Kidney glomerular epithelial cell (primary cell): ENCODE results near the gene MT1B.

Experiments
- DNase-seq: peaks from one replicate; lab custom pipeline; 2025; lab: John Stamatoyannopoulos, UW

MT1B gene

GRCh38 chr16:56651586-56651985 lies at the start of gene MT1B:
Gene MT1B (plus strand): TSS chr16:56651886. CDS start chr16:56651954, 68 bp downstream.
- DNase-seq = no peak

- DNase-seq = peak; percentile 26
These were observed 48.1 kb upstream of the MT1B start for GRCh38 chr16:56603589-56603988.

- DNase-seq = no peak
These were observed 46.7 kb upstream of the MT1B start for GRCh38 chr16:56604966-56605365.

GRCh38 chr16:56605475-56605874 lies 46.2 kb upstream of the MT1B start:
- no peak for DNase-seq

- peak; percentile 50 for DNase-seq
These were observed 45.6 kb upstream of the MT1B start for GRCh38 chr16:56606071-56606475.

GRCh38 chr16:56606476-56607108 lies 45.1 kb upstream of the MT1B start:
- peak; percentile 80 for DNase-seq

- DNase-seq = peak; percentile 94
These were observed 44.5 kb upstream of the MT1B start for GRCh38 chr16:56607109-56607618.

- peak; percentile 53 for DNase-seq
These were observed 44.0 kb upstream of the MT1B start for GRCh38 chr16:56607675-56608042.

- DNase-seq = peak; percentile 97
These were observed 43.4 kb upstream of the MT1B start, which contains the start of gene MT2A for GRCh38 chr16:56608043-56608875. Gene MT2A (plus strand): TSS chr16:56608584. CDS start chr16:56608656, 72 bp downstream.

- no peak for DNase-seq
These were observed 42.7 kb upstream of the MT1B start for GRCh38 chr16:56608876-56609462.

- DNase-seq = no peak
These were observed 42.2 kb upstream of the MT1B start for GRCh38 chr16:56609463-56609921.

GRCh38 chr16:56610017-56610608 lies 41.6 kb upstream of the MT1B start:
- DNase-seq = peak; percentile 61

GRCh38 chr16:56610609-56611111 lies 41.0 kb upstream of the MT1B start:
- DNase-seq = no peak

- peak; percentile 16 for DNase-seq
These were observed 40.3 kb upstream of the MT1B start for GRCh38 chr16:56611281-56611833.

- peak; percentile 6 for DNase-seq
These were observed 38.0 kb upstream of the MT1B start for GRCh38 chr16:56613706-56614105.

GRCh38 chr16:56614549-56614991 lies 37.1 kb upstream of the MT1B start:
- peak; percentile 98 for DNase-seq

GRCh38 chr16:56615353-56615752 lies 36.3 kb upstream of the MT1B start:
- peak; percentile 30 for DNase-seq

GRCh38 chr16:56616608-56617211 lies 35.0 kb upstream of the MT1B start:
- DNase-seq = no peak

GRCh38 chr16:56617212-56618085 lies 34.2 kb upstream of the MT1B start:
- peak; percentile 33 for DNase-seq

- DNase-seq = no peak
These were observed 33.5 kb upstream of the MT1B start for GRCh38 chr16:56618138-56618537.
